Measurements from ENCODE around the gene FSIP1. TPM values are rescaled to one million over a fixed set of nuclear protein-coding genes. Genes with fewer than 3 reads are reported as not detected.

The FSIP1 gene
- total RNA-seq, 2 experiments from 2014 or later, result 0.22 to 0.34 TPM

GRCh38 chr15:39641191-39641889 is 141.3 kb downstream of the FSIP1 start:
- CTCF ChIA-PET, result interaction anchor here (1.2 to 2.1 kb wide), 5 partner anchors 12 to 115 kb away, joined by 4 to 9 read pairs (median 6); no protein-coding TSS in a partner anchor
- POLR2A ChIA-PET, result interaction anchor here (1.0 to 2.6 kb wide), 4 partner anchors 9 to 18 kb away, joined by 3 to 9 read pairs (median 4); no protein-coding TSS in a partner anchor
- Histone ChIP-seq H3K4me1 (ENCODE audit: insufficient read depth, low read length) (peaks cover 5% of the 10 kb centered on the region), H3K27me3 (ENCODE audit: control insufficient read depth in 1 of 2, insufficient read depth in 2 of 2, low read length in 2 of 2) (no peaks in the 10 kb centered on the region), H3K4me3 (ENCODE audit: low read length) (no peak overlapping the region), H3K9me3 (ENCODE audit: control insufficient read depth in 1 of 2, insufficient read depth in 1 of 2, low read length in 2 of 2) (peaks cover 0 to 6% of the 10 kb centered on the region in 2 experiments), H3K36me3 (ENCODE audit: insufficient read depth, low read length) (no peaks in the 10 kb centered on the region), H3K27ac (ENCODE audit: low read depth in 1 of 2, low read length in 2 of 2) (no peak overlapping the region)
- Mint-ChIP-seq H3K27me3 (peaks cover 9% of the 10 kb centered on the region), H3K4me3 (no peak overlapping the region), H3K27ac (peak overlapping the region; percentile 28), H3K36me3 (ENCODE audit: low read depth) (no peaks in the 10 kb centered on the region), H3K4me1 (ENCODE audit: low read depth) (peaks cover 5% of the 10 kb centered on the region), H3K9me3 (no peaks in the 10 kb centered on the region)
- intact Hi-C loops (cut with DNase I, micrococcal nuclease), result loop anchor here in 1 of 2 experiments (1.0 kb wide), 1 partner anchor 17 kb away; no protein-coding TSS in a partner anchor
- ATAC-seq (ENCODE audit: poor library complexity) (peak; percentile 82), DNase-seq (peak in 3 of 14 experiments; percentile 55 to 76 (median 65))
- no peak for TF ChIP-seq CTCF (IDR thresholded peaks at IDR 0.05)

- CTCF ChIA-PET, result interaction anchor here (1.2 to 2.1 kb wide), 4 partner anchors 11 to 116 kb away, joined by 5 to 9 read pairs (median 6); no protein-coding TSS in a partner anchor
- H3K9me3 ChIP-seq (ENCODE audit: control insufficient read depth in 1 of 2, insufficient read depth in 1 of 2, low read length in 2 of 2), result peaks cover 0 to 5% of the 10 kb centered on the region in 2 experiments
- H3K4me3 Mint-ChIP-seq, result no peak overlapping the region
- H3K4me1 ChIP-seq (ENCODE audit: insufficient read depth, low read length), result peaks cover 5% of the 10 kb centered on the region
- peaks cover 5% of the 10 kb centered on the region for H3K4me1 Mint-ChIP-seq (ENCODE audit: low read depth)
- POLR2A ChIA-PET, result interaction anchor here (1.6 to 2.6 kb wide), 2 partner anchors 15 to 17 kb away, joined by 3 to 9 read pairs; no protein-coding TSS in a partner anchor
- no peaks in the 10 kb centered on the region for H3K36me3 ChIP-seq (ENCODE audit: insufficient read depth, low read length)
- peak overlapping the region; percentile 28 for H3K27ac Mint-ChIP-seq
- H3K36me3 Mint-ChIP-seq (ENCODE audit: low read depth), result no peaks in the 10 kb centered on the region
- peaks cover 9% of the 10 kb centered on the region for H3K27me3 Mint-ChIP-seq
- no peaks in the 10 kb centered on the region for H3K27me3 ChIP-seq (ENCODE audit: control insufficient read depth in 1 of 2, insufficient read depth in 2 of 2, low read length in 2 of 2)
- H3K27ac ChIP-seq (ENCODE audit: low read depth in 1 of 2, low read length in 2 of 2), result no peak overlapping the region
- no peaks in the 10 kb centered on the region for H3K9me3 Mint-ChIP-seq
- no peak for TF ChIP-seq CTCF (IDR thresholded peaks at IDR 0.05)
- no peak overlapping the region for H3K4me3 ChIP-seq (ENCODE audit: low read length)
- DNase-seq, result no peak
- intact Hi-C loops (cut with DNase I, micrococcal nuclease), result loop anchor here in 1 of 2 experiments (1.0 kb wide), 1 partner anchor 16 kb away; no protein-coding TSS in a partner anchor
- no peak for ATAC-seq (ENCODE audit: poor library complexity)
These were observed 142.0 kb downstream of the FSIP1 start for GRCh38 chr15:39640665-39641064.

DNA sequence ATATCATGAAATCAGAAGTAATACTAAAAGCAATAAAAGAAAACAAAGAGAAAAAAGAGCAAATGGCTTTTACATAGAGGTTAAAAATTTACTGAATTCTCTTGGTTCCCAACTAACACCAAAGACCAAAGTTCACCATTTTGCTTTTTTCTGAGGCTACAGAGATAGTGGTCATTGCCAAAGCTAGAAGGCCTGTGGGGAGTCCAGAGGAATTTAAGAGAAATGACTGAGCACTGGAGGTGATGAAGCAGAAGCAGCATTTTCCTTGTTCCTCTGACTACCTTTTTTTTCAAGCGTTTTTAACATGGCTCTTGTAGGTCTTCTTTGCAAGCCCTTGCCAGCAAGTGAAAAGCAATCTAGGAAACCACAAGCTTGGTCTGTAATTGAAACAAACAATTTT is 143.6 kb downstream of the FSIP1 start:
- Mint-ChIP-seq H3K4me3 (no peak overlapping the region), H3K4me1 (ENCODE audit: low read depth) (peaks cover 5% of the 10 kb centered on the region), H3K27ac (no peak overlapping the region), H3K9me3 (no peaks in the 10 kb centered on the region), H3K27me3 (peaks cover 9% of the 10 kb centered on the region), H3K36me3 (ENCODE audit: low read depth) (no peaks in the 10 kb centered on the region)
- POLR2A ChIA-PET, result no interaction called here
- Histone ChIP-seq H3K4me1 (ENCODE audit: insufficient read depth, low read length) (peaks cover 5% of the 10 kb centered on the region), H3K9me3 (ENCODE audit: control insufficient read depth in 1 of 2, insufficient read depth in 1 of 2, low read length in 2 of 2) (no peaks in the 10 kb centered on the region), H3K36me3 (ENCODE audit: insufficient read depth, low read length) (no peaks in the 10 kb centered on the region), H3K27me3 (ENCODE audit: control insufficient read depth in 1 of 2, insufficient read depth in 2 of 2, low read length in 2 of 2) (no peaks in the 10 kb centered on the region), H3K27ac (ENCODE audit: low read depth in 1 of 2, low read length in 2 of 2) (no peak overlapping the region), H3K4me3 (ENCODE audit: low read length) (no peak overlapping the region)
- ATAC-seq (ENCODE audit: poor library complexity) (no peak), DNase-seq (no peak)
- TF ChIP-seq CTCF (IDR thresholded peaks at IDR 0.05), result no peak
- CTCF ChIA-PET, result no interaction called here
- intact Hi-C loops (cut with DNase I, micrococcal nuclease), result no loop called here

Data from CD4-positive, alpha-beta T cell (primary cell).